ENCODE data around the gene LETM1. TPM values are rescaled to one million over a fixed set of nuclear protein-coding genes. Genes with fewer than 3 reads are reported as not detected.
A peak's percentile ranks its signal among the peaks of the same experiment; 100 is the strongest.

The LETM1 gene
- total and polyA plus RNA-seq, 12 donors = 20.7 to 117 (median 37.9) TPM

- H3K36me3 ChIP-seq (replicated peaks in 1 of 2) = no peaks in the 10 kb centered on the region
- peak within 1 kb of the TSS; percentile 89 to 99 (median 98) for H3K27ac ChIP-seq
- no peaks in the 10 kb centered on the region for H3K27me3 ChIP-seq
- H3K4me1 ChIP-seq (replicated peaks in 1 of 2) = peaks cover 7 to 25% of the 10 kb centered on the region in 2 donors
- WGBS, 4 donors = 0% methylated on average over 17 to 147 of the region's 155 CpGs
- intact Hi-C loops (cut with DNase I) = no loop called here
- TF ChIP-seq CTCF (IDR thresholded peaks at IDR 0.05) (peak in 1 of 6 experiments; percentile 8), POLR2A (IDR thresholded peaks at IDR 0.05) (peak; percentile 75 to 85)
- H3K4me3 ChIP-seq = peak within 1 kb of the TSS in 3 of 4 donors; percentile 62 to 99 (median 73)
- no peaks in the 10 kb centered on the region for H3K9me3 ChIP-seq (replicated peaks in 1 of 3)
- DNase-seq = peak; percentile 83 to 91 (median 86)
Measured at GRCh38 chr4:1870578-1871443, 14.9 kb upstream of the LETM1 start, which contains the start of gene NSD2. TSS of gene NSD2 (plus strand) at chr4:1871393. CDS start at chr4:1900655, 29,262 bp downstream.

- 0 to 6% (median 1%) methylated on average over 6 to 22 of the region's 22 CpGs for WGBS, 4 donors
- Histone ChIP-seq H3K4me3 (peak overlapping the region in 3 of 4 donors; percentile 58 to 67 (median 62)), H3K27ac (peak overlapping the region; percentile 89 to 99 (median 98)), H3K4me1 (replicated peaks in 1 of 2) (peaks cover 7 to 25% of the 10 kb centered on the region in 2 donors), H3K36me3 (replicated peaks in 1 of 2) (no peaks in the 10 kb centered on the region), H3K27me3 (no peaks in the 10 kb centered on the region), H3K9me3 (replicated peaks in 1 of 3) (no peaks in the 10 kb centered on the region)
- peak; percentile 80 to 92 (median 87) for DNase-seq
- TF ChIP-seq CTCF (IDR thresholded peaks at IDR 0.05) (no peak), POLR2A (IDR thresholded peaks at IDR 0.05) (no peak)
- intact Hi-C loops (cut with DNase I) = no loop called here
Measured at GRCh38 chr4:1870328-1870577, 14.3 kb upstream of the LETM1 start.

DNA sequence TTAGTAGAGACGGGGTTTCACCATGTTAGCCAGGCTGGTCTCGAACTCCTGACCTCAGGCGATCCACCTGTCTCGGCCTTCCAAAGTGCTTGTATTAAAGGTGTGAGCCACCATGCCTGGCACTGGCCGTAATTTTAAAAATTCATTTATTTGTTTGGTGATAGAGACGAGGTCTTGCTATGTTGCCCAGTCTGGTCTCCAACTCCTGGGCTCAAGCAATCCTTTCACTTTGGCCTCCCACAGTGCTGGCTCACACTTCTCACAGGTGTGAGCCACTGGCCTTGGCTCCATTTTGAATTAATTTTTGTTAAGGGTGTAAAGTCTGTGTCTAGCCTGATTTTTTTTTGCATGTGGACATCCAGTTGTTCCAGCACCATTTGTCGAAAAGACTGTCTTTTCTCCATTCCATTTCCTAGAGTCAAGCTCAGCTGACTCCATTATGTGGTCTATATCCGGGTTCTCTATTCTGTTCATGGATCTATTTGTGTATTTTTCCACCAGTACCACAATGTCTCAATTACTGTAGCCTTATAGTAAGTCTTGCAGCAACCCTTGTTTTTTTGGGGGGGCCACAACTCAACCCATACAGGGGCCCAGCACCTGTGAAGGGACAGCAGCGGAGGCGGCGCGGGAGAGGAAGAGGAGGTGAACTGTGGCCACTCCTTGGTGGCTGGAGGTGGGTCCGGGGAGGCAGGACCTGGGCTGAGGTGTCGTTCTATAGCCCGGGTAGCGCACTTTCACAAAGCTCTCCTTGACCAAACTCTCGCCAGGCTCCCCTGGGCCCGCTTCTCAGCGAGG lies 13.8 kb upstream of the LETM1 start:
- no peaks in the 10 kb centered on the region for H3K9me3 ChIP-seq (replicated peaks in 1 of 3)
- WGBS, 4 donors = 53 to 92% (median 68%) methylated on average over 12 to 19 of the region's 19 CpGs
- intact Hi-C loops (cut with DNase I) = no loop called here
- TF ChIP-seq CTCF (IDR thresholded peaks at IDR 0.05) (no peak), POLR2A (IDR thresholded peaks at IDR 0.05) (no peak)
- no peaks in the 10 kb centered on the region for H3K36me3 ChIP-seq (replicated peaks in 1 of 2)
- peak overlapping the region in 1 of 4 donors; percentile 67 for H3K4me3 ChIP-seq
- H3K27ac ChIP-seq = peak overlapping the region; percentile 89 to 99 (median 98)
- DNase-seq = no peak
- H3K27me3 ChIP-seq = no peaks in the 10 kb centered on the region
- H3K4me1 ChIP-seq (replicated peaks in 1 of 2) = peaks cover 7 to 25% of the 10 kb centered on the region in 2 donors

- no peak overlapping the region for H3K27ac ChIP-seq
- no peaks in the 10 kb centered on the region for H3K36me3 ChIP-seq (replicated peaks in 1 of 2)
- no peak for TF ChIP-seq CTCF (IDR thresholded peaks at IDR 0.05)
- TF ChIP-seq POLR2A (IDR thresholded peaks at IDR 0.05) = no peak
- no peaks in the 10 kb centered on the region for H3K9me3 ChIP-seq (replicated peaks in 1 of 3)
- no peak overlapping the region for H3K4me3 ChIP-seq
- no peaks in the 10 kb centered on the region for H3K27me3 ChIP-seq
- 90 to 97% (median 96%) methylated on average over 3 of the region's 3 CpGs for WGBS, 4 donors
- DNase-seq = no peak
- H3K4me1 ChIP-seq (replicated peaks in 1 of 2) = peaks cover 7 to 25% of the 10 kb centered on the region in 2 donors
- intact Hi-C loops (cut with DNase I) = no loop called here
Measured at GRCh38 chr4:1868912-1869311, 13.0 kb upstream of the LETM1 start.

All from adrenal gland (tissue), 12 donors.